Left renal pelvis (tissue), 4 donors: Measurements from ENCODE around the gene NAT8. TPM values are rescaled to one million over a fixed set of nuclear protein-coding genes. Genes with fewer than 3 reads are reported as not detected.

ENCODE experiments used
- polyA plus RNA-seq, 4 donors: library from polyadenylated mRNA; unstranded; fragments of 120-200 nt; gene quantifications; one replicate each; pipeline ENCODE4 v1.2.1, GENCODE V29; 2013; ENCODE audit not compliant: insufficient read length in 4 of 4

The NAT8 gene
- polyA plus RNA-seq, 4 donors, result 0.89 to 23.5 (median 20.7) TPM

Other genes starting within 250 kb of the NAT8 start
- 10 to 100 TPM; 57.1 to 84.4 (median 70.8) TPM for gene TPRKB, start 94.9 kb upstream of the NAT8 start, polyA plus RNA-seq
- 10 to 100 TPM; 30.2 to 39.0 (median 36.6) TPM for gene DUSP11, start 137.7 kb upstream of the NAT8 start, polyA plus RNA-seq
- gene C2orf78, start 141.8 kb upstream of the NAT8 start, polyA plus RNA-seq, result not detected
- 10 to 100 TPM; 53.2 to 67.7 (median 58.4) TPM for gene STAMBP, start 186.5 kb upstream of the NAT8 start, polyA plus RNA-seq